ENCODE measurements around the gene ULK2. TPM values are rescaled to one million over a fixed set of nuclear protein-coding genes. Genes with fewer than 3 reads are reported as not detected.

Gene ULK2
- total and polyA plus RNA-seq, 3 donors from 2014 or later: 69.2 to 112 (median 87.2) TPM

- H3K4me3 ChIP-seq: no peak overlapping the region
- H3K27ac ChIP-seq: no peak overlapping the region
- no peaks in the 10 kb centered on the region for H3K4me1 ChIP-seq
- DNase-seq: no peak
- H3K9me3 ChIP-seq: no peaks in the 10 kb centered on the region
- intact Hi-C loops (cut with DNase I; ENCODE audit: low total_unique reads): no loop called here
- no peak for TF ChIP-seq POLR2A (IDR thresholded peaks at IDR 0.05)
- TF ChIP-seq CTCF (IDR thresholded peaks at IDR 0.05): no peak
- no peaks in the 10 kb centered on the region for H3K36me3 ChIP-seq (ENCODE audit: low read depth, missing control alignments)
- H3K27me3 ChIP-seq: no peaks in the 10 kb centered on the region
Observed at GRCh38 chr17:19833914-19834313, 33.8 kb downstream of the ULK2 start.

- H3K9me3 ChIP-seq: no peaks in the 10 kb centered on the region
- no peaks in the 10 kb centered on the region for H3K36me3 ChIP-seq (ENCODE audit: low read depth, missing control alignments)
- no peak for TF ChIP-seq POLR2A (IDR thresholded peaks at IDR 0.05)
- no peak for TF ChIP-seq CTCF (IDR thresholded peaks at IDR 0.05)
- no peak overlapping the region for H3K4me3 ChIP-seq
- WGBS, 2 donors: 94 to 100% methylated on average over 2 of the region's 2 CpGs
- H3K27ac ChIP-seq: no peak overlapping the region
- intact Hi-C loops (cut with DNase I; ENCODE audit: low total_unique reads): no loop called here
- no peak for DNase-seq
- H3K27me3 ChIP-seq: no peaks in the 10 kb centered on the region
- H3K4me1 ChIP-seq: no peaks in the 10 kb centered on the region
Observed at GRCh38 chr17:19830061-19830460, 37.7 kb downstream of the ULK2 start.

GRCh38 chr17:19812407-19812806, 55.3 kb downstream of the ULK2 start:
- WGBS, 2 donors: 84 to 100% methylated on average over 3 of the region's 3 CpGs
- no peak for TF ChIP-seq POLR2A (IDR thresholded peaks at IDR 0.05)
- no peak for TF ChIP-seq CTCF (IDR thresholded peaks at IDR 0.05)
- DNase-seq: no peak
- Histone ChIP-seq H3K27ac (no peak overlapping the region), H3K9me3 (no peaks in the 10 kb centered on the region), H3K4me3 (no peak overlapping the region), H3K36me3 (ENCODE audit: low read depth, missing control alignments) (no peaks in the 10 kb centered on the region), H3K4me1 (no peaks in the 10 kb centered on the region), H3K27me3 (no peaks in the 10 kb centered on the region)
- intact Hi-C loops (cut with DNase I; ENCODE audit: low total_unique reads): no loop called here

- intact Hi-C loops (cut with DNase I; ENCODE audit: low total_unique reads): no loop called here
- no peaks in the 10 kb centered on the region for H3K9me3 ChIP-seq
- 58 to 64% methylated on average over 2 of the region's 2 CpGs for whole genome bisulfite sequencing, 2 donors
- no peaks in the 10 kb centered on the region for H3K27me3 ChIP-seq
- no peaks in the 10 kb centered on the region for H3K36me3 ChIP-seq (ENCODE audit: low read depth, missing control alignments)
- TF ChIP-seq POLR2A (IDR thresholded peaks at IDR 0.05): no peak
- TF ChIP-seq CTCF (IDR thresholded peaks at IDR 0.05): no peak
- DNase-seq: no peak
- peak overlapping the region in 1 of 2 donors; percentile 5 for H3K27ac ChIP-seq
- H3K4me1 ChIP-seq: no peaks in the 10 kb centered on the region
- H3K4me3 ChIP-seq: no peak overlapping the region
Observed at GRCh38 chr17:19805006-19805405, 62.7 kb downstream of the ULK2 start.

GRCh38 chr17:19800571-19800970, 67.2 kb downstream of the ULK2 start:
- H3K9me3 ChIP-seq: no peaks in the 10 kb centered on the region
- 89 to 95% methylated on average over 1 of the region's 1 CpG for WGBS, 2 donors
- H3K36me3 ChIP-seq (ENCODE audit: low read depth, missing control alignments): no peaks in the 10 kb centered on the region

More at GRCh38 chr17:19800571-19800970, 67.2 kb downstream of the ULK2 start:
- no peaks in the 10 kb centered on the region for H3K4me1 ChIP-seq
- no peak overlapping the region for H3K27ac ChIP-seq
- H3K27me3 ChIP-seq: no peaks in the 10 kb centered on the region
- no peak overlapping the region for H3K4me3 ChIP-seq
- no peak for DNase-seq
- intact Hi-C loops (cut with DNase I; ENCODE audit: low total_unique reads): no loop called here
- no peak for TF ChIP-seq POLR2A (IDR thresholded peaks at IDR 0.05)
- no peak for TF ChIP-seq CTCF (IDR thresholded peaks at IDR 0.05)

All from testis (tissue), 3 donors.